ENCODE data around the gene TREML2.

TREML2 gene

GRCh38 chr6:41224800-41225199 is 23.9 kb upstream of the TREML2 start:
- no peaks in the 10 kb centered on the region for H3K4me1 ChIP-seq (ENCODE audit: insufficient read depth, low read length, severe bottlenecking)
- no peaks in the 10 kb centered on the region for H4K20me1 ChIP-seq (ENCODE audit: insufficient read depth, low read length)
- no peaks in the 10 kb centered on the region for H3K79me2 ChIP-seq (ENCODE audit: insufficient read depth, low read length)
- H3K27ac ChIP-seq (ENCODE audit: low read depth, low read length, poor library complexity, severe bottlenecking): no peak overlapping the region
- H3K27me3 ChIP-seq (ENCODE audit: insufficient read depth, low read length): no peaks in the 10 kb centered on the region; the same call in 1 of the 2 replicates
- H2AFZ ChIP-seq (ENCODE audit: low read length): no peak overlapping the region
- H3K36me3 ChIP-seq (ENCODE audit: insufficient read depth, low read length): no peaks in the 10 kb centered on the region
- H3F3A ChIP-seq (ENCODE audit: insufficient read depth, low read length): no peaks in the 10 kb centered on the region
- no peak overlapping the region for H3K4me2 ChIP-seq (ENCODE audit: low read length)
- TF ChIP-seq CTCF (IDR thresholded peaks at IDR 0.05; ENCODE audit: low read length): no peak
- TF ChIP-seq EZH2 (IDR thresholded peaks at IDR 0.05; ENCODE audit: borderline replicate concordance, low read length): no peak
- H3K9me2 ChIP-seq (ENCODE audit: low read depth, low read length): no peaks in the 10 kb centered on the region
- H3K4me3 ChIP-seq (ENCODE audit: low read depth, low read length, poor library complexity, severe bottlenecking): no peak overlapping the region
- H3K9me3 ChIP-seq (ENCODE audit: low read length): no peaks in the 10 kb centered on the region
- H3K9ac ChIP-seq (ENCODE audit: low read length): no peak overlapping the region

- H3F3A ChIP-seq (ENCODE audit: insufficient read depth, low read length): no peaks in the 10 kb centered on the region
- H3K79me2 ChIP-seq (ENCODE audit: insufficient read depth, low read length): no peaks in the 10 kb centered on the region
- H3K27ac ChIP-seq (ENCODE audit: low read depth, low read length, poor library complexity, severe bottlenecking): no peak overlapping the region
- H4K20me1 ChIP-seq (ENCODE audit: insufficient read depth, low read length): no peaks in the 10 kb centered on the region
- no peak overlapping the region for H3K4me2 ChIP-seq (ENCODE audit: low read length)
- H3K9ac ChIP-seq (ENCODE audit: low read length): no peak overlapping the region
- H3K9me3 ChIP-seq (ENCODE audit: low read length): no peaks in the 10 kb centered on the region
- no peaks in the 10 kb centered on the region for H3K4me1 ChIP-seq (ENCODE audit: insufficient read depth, low read length, severe bottlenecking)
- H3K4me3 ChIP-seq (ENCODE audit: low read depth, low read length, poor library complexity, severe bottlenecking): no peak overlapping the region
- no peaks in the 10 kb centered on the region for H3K36me3 ChIP-seq (ENCODE audit: insufficient read depth, low read length)
- no peaks in the 10 kb centered on the region for H3K9me2 ChIP-seq (ENCODE audit: low read depth, low read length)
- H2AFZ ChIP-seq (ENCODE audit: low read length): no peak overlapping the region
- TF ChIP-seq CTCF (IDR thresholded peaks at IDR 0.05; ENCODE audit: low read length) (no peak), EZH2 (IDR thresholded peaks at IDR 0.05; ENCODE audit: borderline replicate concordance, low read length) (no peak)
- no peaks in the 10 kb centered on the region for H3K27me3 ChIP-seq (ENCODE audit: insufficient read depth, low read length)
These were observed 21.6 kb upstream of the TREML2 start for GRCh38 chr6:41222513-41222912.

- no peak overlapping the region for H2AFZ ChIP-seq (ENCODE audit: low read length)
- no peak overlapping the region for H3K27ac ChIP-seq (ENCODE audit: low read depth, low read length, poor library complexity, severe bottlenecking)
- no peaks in the 10 kb centered on the region for H3K9me2 ChIP-seq (ENCODE audit: low read depth, low read length)
- no peak overlapping the region for H3K9ac ChIP-seq (ENCODE audit: low read length)
- no peaks in the 10 kb centered on the region for H3K9me3 ChIP-seq (ENCODE audit: low read length)
- no peaks in the 10 kb centered on the region for H3K36me3 ChIP-seq (ENCODE audit: insufficient read depth, low read length)
- TF ChIP-seq EZH2 (IDR thresholded peaks at IDR 0.05; ENCODE audit: borderline replicate concordance, low read length): no peak
- TF ChIP-seq CTCF (IDR thresholded peaks at IDR 0.05; ENCODE audit: low read length): no peak
- H3K27me3 ChIP-seq (ENCODE audit: insufficient read depth, low read length): no peaks in the 10 kb centered on the region
- no peak overlapping the region for H3K4me2 ChIP-seq (ENCODE audit: low read length)
- no peaks in the 10 kb centered on the region for H4K20me1 ChIP-seq (ENCODE audit: insufficient read depth, low read length)
- H3K4me1 ChIP-seq (ENCODE audit: insufficient read depth, low read length, severe bottlenecking): no peaks in the 10 kb centered on the region
- H3K79me2 ChIP-seq (ENCODE audit: insufficient read depth, low read length): no peaks in the 10 kb centered on the region
- H3K4me3 ChIP-seq (ENCODE audit: low read depth, low read length, poor library complexity, severe bottlenecking): no peak overlapping the region
- no peaks in the 10 kb centered on the region for H3F3A ChIP-seq (ENCODE audit: insufficient read depth, low read length)
These were observed 21.1 kb upstream of the TREML2 start for GRCh38 chr6:41222045-41222444.
